HFF-Myc (cell line): ENCODE results near the gene RAB8B.

Source experiments
- DNase-seq: peaks from one replicate; pipeline ENCODE4 v3.0.0-alpha.2; 2011; ENCODE audit warnings: low read depth; ENCODE audit errors: extremely low read depth
- H3K4me3 ChIP-seq: replicated peaks from 2 replicates; pipeline ENCODE4 v1.5.1; 2011; ENCODE audit warnings: low read depth, mild to moderate bottlenecking, control low read depth, low read length
- CTCF ChIP-seq: IDR thresholded peaks from 2 replicates; pipeline ENCODE4 v1.5.1; 2012; ENCODE audit warnings: mild to moderate bottlenecking, low read depth, low read length, control low read depth; ENCODE audit errors: missing control alignments

The RAB8B gene

GRCh38 chr15:63156086-63156710, 33.2 kb upstream of the RAB8B start:
- peak overlapping the region; percentile 82 for H3K4me3 ChIP-seq
- DNase-seq: no peak
- no peak for TF ChIP-seq CTCF

- DNase-seq: no peak
- no peak for TF ChIP-seq CTCF
- H3K4me3 ChIP-seq: peak overlapping the region; percentile 82
Measured at GRCh38 chr15:63156755-63157117, 32.7 kb upstream of the RAB8B start.

DNA sequence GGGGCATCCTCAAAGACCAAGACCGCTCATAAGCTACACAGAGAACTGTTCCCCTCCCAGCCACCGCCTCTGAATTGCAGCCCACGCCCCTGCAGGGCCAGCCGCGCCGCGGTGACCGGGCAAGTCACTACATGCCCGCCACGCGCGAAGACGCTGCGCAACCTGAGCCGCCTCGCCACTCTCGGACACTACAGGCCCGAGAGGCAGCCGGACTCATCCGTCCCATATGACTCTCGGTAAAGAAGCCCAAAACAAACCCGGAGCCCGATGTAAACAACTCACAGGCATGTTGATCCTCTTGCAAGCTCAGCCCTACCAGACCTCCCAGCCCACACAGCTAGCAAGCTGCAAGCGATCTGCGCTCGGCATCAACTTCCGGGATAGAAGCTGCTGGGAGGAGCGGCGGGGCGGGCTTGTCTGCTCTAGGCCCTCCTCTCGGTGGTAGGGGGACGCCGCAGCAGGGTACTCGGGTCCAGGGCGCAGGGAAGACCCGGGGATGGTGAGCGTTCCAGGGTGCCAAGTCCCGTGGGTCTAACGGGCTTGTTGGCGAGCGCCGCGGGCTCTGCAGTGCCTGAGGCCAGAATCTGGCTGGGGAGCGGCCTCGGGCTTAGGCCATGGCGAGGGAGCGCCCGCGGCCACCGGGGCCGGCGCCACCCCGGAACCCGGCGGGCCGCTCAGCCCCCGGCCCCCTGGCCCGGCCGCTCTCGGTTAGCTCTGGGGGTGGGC, 32.1 kb upstream of the RAB8B start, which contains the start of gene RPS27L:
Gene RPS27L, minus strand, starts transcription at position 360 of the 726 bp plus-strand sequence. Its CDS starts 72 bp downstream, at position 288.
- peak; percentile 79 for DNase-seq
- TF ChIP-seq CTCF: no peak
- peak within 1 kb of the TSS; percentile 82 for H3K4me3 ChIP-seq

DNA sequence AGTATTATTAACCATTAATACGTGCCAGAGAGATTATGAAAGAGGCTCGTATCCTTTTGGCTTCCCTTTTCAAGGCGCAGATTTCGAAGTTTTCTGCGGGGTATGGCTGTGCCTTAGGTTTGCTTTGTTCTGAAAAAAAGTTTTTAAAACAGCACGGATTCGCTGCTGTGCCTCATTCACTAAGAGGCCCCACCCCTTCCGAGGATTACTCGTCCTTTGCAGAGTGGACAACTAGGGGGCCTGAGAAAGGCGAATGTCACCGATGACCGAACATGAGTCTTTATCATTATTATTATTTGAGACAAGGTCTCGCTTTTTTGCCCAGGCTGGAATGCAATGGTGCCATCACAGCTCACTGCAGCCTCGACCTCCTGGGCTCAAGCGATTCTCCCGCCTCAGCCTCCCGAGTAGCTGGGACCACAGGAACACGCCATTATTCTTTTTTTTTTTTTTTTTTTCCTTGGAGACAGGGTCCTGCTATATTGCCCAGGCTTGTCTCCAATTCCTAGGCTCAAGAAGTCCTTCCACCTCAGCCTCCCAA, 31.4 kb upstream of the RAB8B start:
- H3K4me3 ChIP-seq: peak overlapping the region; percentile 82
- no peak for DNase-seq
- peak; percentile 17 for TF ChIP-seq CTCF

- DNase-seq: no peak
- no peak for TF ChIP-seq CTCF
- H3K4me3 ChIP-seq: no peak overlapping the region
Measured at GRCh38 chr15:63160638-63161037, 28.8 kb upstream of the RAB8B start.

DNA sequence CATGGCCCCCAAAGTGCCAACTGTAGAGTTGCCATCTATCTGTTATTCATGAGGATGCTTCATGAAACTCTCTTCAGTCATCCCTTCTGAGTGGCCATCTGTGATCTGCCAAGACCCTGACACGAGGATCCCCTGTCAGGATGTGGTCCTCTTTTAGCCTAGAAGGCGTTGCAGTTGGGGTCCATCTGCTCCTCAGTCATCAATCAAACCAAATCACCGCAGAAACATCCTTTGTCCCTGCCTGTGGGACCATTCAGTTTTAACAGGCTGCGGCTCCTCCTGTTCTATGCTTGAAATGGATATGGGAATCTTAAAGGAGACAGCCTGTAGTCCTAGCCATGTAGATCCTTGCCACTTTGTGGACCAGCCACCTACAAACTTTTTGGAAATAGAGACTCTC, 26.2 kb upstream of the RAB8B start:
- no peak overlapping the region for H3K4me3 ChIP-seq
- TF ChIP-seq CTCF: no peak
- DNase-seq: no peak
